Caki2 (cell line): Measurements from ENCODE around the gene C1orf210. TPM values are rescaled to one million over a fixed set of nuclear protein-coding genes. Genes with fewer than 3 reads are reported as not detected.

Experiments used
- DNase-seq: peaks from one replicate; pipeline ENCODE4 v3.0.0-alpha.2; 2015; ENCODE audit warnings: low read depth
- in situ Hi-C: cut with HindIII; loops from 2 replicates; pipeline ENCODE4 v1.10.0; 2016; ENCODE audit warnings: low sequenced_read_pairs, low pct_unique_long_range_greater_than_20kb, mixed read lengths
- total RNA-seq: library from RNA; depleted of rRNA; stranded (reverse); fragments of >200 nt; shearing (Covaris generic); gene quantifications from 2 replicates; pipeline ENCODE4 v1.2.3, GENCODE V29; 2014; ENCODE audit warnings: low replicate concordance

The C1orf210 gene
- total RNA-seq, 1 experiment from 2014 or later: not detected

- in situ Hi-C loops: no loop called here
- DNase-seq: no peak
Measured at GRCh38 chr1:43300378-43301094, 15.2 kb upstream of the C1orf210 start, which contains the start of gene TIE1. TSS of gene TIE1 (plus strand) at chr1:43300982. CDS start at chr1:43301072, 90 bp downstream.

DNA sequence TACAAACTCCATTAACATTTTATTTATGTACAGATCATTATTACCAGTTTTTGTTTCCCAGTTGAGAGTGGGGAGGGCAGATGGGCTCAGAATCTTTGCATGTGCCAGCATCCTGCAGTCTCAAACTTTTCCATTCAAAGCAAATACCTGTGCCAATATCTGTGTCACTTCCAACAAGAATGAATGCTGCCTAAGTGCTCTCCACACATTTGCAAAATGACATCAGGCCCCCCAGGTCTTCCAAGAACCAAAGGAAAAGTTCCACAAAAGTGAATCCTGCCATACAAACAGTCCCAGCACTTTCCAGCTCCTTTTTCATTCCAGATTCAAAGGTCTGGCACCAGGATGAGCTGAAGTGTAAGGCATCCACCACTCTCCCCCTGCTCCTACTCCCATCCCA is 13.7 kb upstream of the C1orf210 start:
- in situ Hi-C loops: no loop called here

GRCh38 chr1:43298055-43298454 is 12.7 kb upstream of the C1orf210 start:
- in situ Hi-C loops: no loop called here
- DNase-seq: no peak

More for the DNA sequence above, 13.7 kb upstream of the C1orf210 start:
- DNase-seq: no peak

- in situ Hi-C loops: no loop called here
- no peak for DNase-seq
Measured at GRCh38 chr1:43296207-43296606, 10.8 kb upstream of the C1orf210 start.

GRCh38 chr1:43294761-43295160 is 9.4 kb upstream of the C1orf210 start:
- DNase-seq: no peak
- in situ Hi-C loops: no loop called here

DNA sequence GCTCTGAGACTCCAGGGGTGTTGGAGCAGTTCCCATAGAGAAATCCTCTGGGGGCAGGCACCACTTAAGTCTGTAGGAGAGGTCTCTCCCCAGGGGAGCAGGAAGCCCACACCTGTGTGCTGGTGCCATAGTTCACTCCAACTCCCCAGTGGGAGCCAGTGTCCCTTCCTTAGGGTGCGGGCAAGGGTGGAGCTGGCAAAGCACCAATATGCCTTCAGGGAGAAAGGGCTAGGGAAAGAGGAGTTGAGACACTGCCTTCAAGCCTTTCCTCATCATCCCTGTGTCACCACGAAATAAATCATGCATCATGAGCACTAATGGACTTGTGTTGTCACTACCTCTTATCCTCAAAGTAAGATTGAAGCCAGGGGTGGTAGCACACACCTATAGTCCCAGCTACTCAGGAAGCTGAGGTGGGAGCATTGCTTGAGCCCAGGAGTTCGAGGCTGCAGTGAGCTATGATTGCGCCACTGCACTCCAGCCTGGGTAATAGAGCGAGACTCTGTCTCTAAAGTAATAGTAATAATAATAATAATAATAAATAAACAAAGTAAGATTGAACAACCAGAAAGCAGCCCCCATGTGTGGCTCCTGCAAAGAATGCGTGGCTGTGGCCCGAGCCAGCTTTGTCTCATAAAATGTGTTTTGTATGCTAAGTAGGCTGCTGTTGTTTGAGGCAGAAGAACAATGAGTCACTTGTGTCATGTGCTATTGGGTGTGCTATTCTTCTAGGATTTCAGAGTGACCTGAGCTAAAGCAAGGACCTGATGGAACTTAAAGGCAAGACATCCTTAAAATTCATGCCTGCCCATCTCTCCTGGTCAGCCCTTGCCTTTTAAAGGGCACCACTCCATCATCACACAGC is 8.7 kb upstream of the C1orf210 start:
- DNase-seq: peak; percentile 74
- in situ Hi-C loops: no loop called here

- in situ Hi-C loops: no loop called here
- peak; percentile 46 for DNase-seq
Measured at GRCh38 chr1:43293176-43293575, 7.8 kb upstream of the C1orf210 start.

DNA sequence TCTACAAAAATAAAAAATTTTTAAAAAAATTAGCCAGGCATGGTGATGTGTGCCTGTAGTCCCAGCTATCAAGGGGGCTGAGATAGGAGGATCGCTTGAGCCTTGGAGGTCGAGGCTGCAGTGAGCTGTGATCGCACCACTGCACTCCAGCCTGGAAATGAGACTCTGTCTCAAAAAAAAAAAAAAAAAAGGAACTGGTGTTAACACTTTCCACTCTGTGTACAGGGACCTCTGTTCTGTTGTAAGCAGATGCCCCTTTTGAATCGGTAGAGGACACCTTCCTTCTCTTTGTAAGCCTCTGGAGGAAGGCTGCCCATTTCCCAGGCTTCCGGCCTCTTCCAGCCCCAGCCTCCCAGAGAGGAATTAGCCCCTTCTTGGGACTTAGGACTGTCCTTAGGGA is 7.3 kb upstream of the C1orf210 start:
- in situ Hi-C loops: no loop called here
- DNase-seq: no peak

- no peak for DNase-seq
- in situ Hi-C loops: no loop called here
Measured at GRCh38 chr1:43292216-43292615, 6.8 kb upstream of the C1orf210 start.

GRCh38 chr1:43288785-43289706 is 3.7 kb upstream of the C1orf210 start:
- no peak for DNase-seq
- in situ Hi-C loops: no loop called here

- in situ Hi-C loops: no loop called here
- DNase-seq: no peak
Measured at GRCh38 chr1:43288058-43288784, 2.8 kb upstream of the C1orf210 start.

GRCh38 chr1:43286533-43286932 is 1.2 kb upstream of the C1orf210 start:
- no peak for DNase-seq
- in situ Hi-C loops: no loop called here

DNA sequence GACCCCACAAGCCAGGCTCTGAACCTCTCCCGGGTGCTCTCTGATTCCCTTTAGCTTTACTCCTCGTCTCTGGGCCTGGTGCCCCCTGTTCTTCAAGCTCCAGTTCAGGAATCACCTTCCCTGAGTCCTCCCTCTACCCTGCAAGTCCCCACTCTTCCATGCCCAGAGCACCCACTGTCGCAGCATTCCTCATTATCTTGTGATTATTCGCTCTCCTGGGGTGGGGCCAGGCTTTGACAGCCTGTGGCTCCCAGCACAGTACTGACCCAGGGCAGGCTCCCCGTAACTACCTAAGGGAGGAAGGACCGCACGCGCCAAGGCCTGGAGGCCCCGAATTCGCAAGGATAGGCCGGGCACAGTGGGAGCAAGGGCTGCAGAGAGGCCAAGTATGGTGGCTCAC is 734 bp upstream of the C1orf210 start:
- DNase-seq: no peak
- in situ Hi-C loops: no loop called here

DNA sequence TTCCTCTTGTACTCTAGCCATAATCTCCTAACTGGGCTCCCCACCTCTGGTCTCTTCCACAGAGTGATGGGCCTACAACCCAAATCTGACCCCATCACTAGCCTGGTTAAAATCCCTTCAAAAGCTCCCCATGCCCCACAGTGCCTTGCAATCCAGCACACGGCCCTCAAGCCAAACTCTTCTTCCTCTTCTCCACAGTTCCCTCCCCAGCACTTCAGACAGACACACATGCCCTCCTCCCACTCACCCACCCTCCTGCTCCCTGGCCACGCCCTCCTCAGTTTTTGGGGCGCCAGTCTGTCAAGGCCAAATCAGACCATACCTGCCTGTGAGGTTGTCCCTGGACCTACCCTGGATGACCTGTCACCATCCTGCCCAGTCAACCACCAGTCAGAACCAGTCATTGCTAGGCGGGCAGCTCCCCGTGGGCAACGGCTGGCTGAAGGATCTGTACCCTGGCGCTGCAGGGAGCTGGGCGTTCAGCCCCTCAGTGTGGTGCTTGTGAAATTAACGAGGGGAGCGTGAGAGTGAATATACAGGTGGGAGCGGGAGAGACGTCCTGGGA is 753 bp downstream of the C1orf210 start:
- in situ Hi-C loops: no loop called here
- DNase-seq: no peak

- in situ Hi-C loops: no loop called here
- no peak for DNase-seq
Measured at GRCh38 chr1:43284065-43284464, 1.3 kb downstream of the C1orf210 start.

- no peak for DNase-seq
- in situ Hi-C loops: no loop called here
Measured at GRCh38 chr1:43282220-43283195, 2.9 kb downstream of the C1orf210 start.

- DNase-seq: no peak
- in situ Hi-C loops: no loop called here
Measured at GRCh38 chr1:43280692-43281091, 4.7 kb downstream of the C1orf210 start.
